Measurements from ENCODE around the gene ZSWIM1.
"Not testable (repeated sequence)": the region's sequence is repeated elsewhere in the genome, so short reads cannot be mapped to it uniquely, and the experiment has no call there.

The ZSWIM1 gene

GRCh38 chr20:45873409-45874103 is 7.5 kb upstream of the ZSWIM1 start:
- Histone ChIP-seq H3K4me3 (ENCODE audit: low read length) (no peak overlapping the region), H3K9me3 (replicated peaks; ENCODE audit: insufficient read depth, low read length) (no peaks in the 10 kb centered on the region), H3K4me1 (ENCODE audit: low read length) (no peaks in the 10 kb centered on the region), H2AFZ (ENCODE audit: low read length) (no peak overlapping the region), H4K20me1 (ENCODE audit: insufficient read depth, low read length) (no peaks in the 10 kb centered on the region), H3K9ac (ENCODE audit: low read length) (no peak overlapping the region), H3K9me2 (replicated peaks; ENCODE audit: insufficient read depth, low read length) (no peaks in the 10 kb centered on the region), H3K79me2 (ENCODE audit: low read length) (no peaks in the 10 kb centered on the region), H3K36me3 (replicated peaks; ENCODE audit: insufficient read depth, low read length) (no peaks in the 10 kb centered on the region), H3K27me3 (replicated peaks; ENCODE audit: insufficient read depth, low read length) (no peaks in the 10 kb centered on the region), H3K27ac (ENCODE audit: low read length) (no peak overlapping the region), H3F3A (ENCODE audit: insufficient read depth, low read length) (no peaks in the 10 kb centered on the region), H3K4me2 (ENCODE audit: low read depth, low read length) (no peak overlapping the region)
- TF ChIP-seq CTCF (IDR thresholded peaks at IDR 0.05; ENCODE audit: low read length), result no peak
- no peak for TF ChIP-seq EZH2phosphoT487 (IDR thresholded peaks at IDR 0.05; ENCODE audit: low read length)
- no peak for TF ChIP-seq EZH2 (optimal IDR thresholded peaks at IDR 0.05; ENCODE audit: low read depth, low read length)
- no peak for DNase-seq

- not testable (repeated sequence) for H3K79me2 ChIP-seq (ENCODE audit: low read length); H3K27ac ChIP-seq (ENCODE audit: low read length); DNase-seq; H3K4me2 ChIP-seq (ENCODE audit: low read depth, low read length); H3K9me3 ChIP-seq (replicated peaks; ENCODE audit: insufficient read depth, low read length); H3K9me2 ChIP-seq (replicated peaks; ENCODE audit: insufficient read depth, low read length); H2AFZ ChIP-seq (ENCODE audit: low read length); H3K9ac ChIP-seq (ENCODE audit: low read length); H3K4me1 ChIP-seq (ENCODE audit: low read length); H3K4me3 ChIP-seq (ENCODE audit: low read length); H3F3A ChIP-seq (ENCODE audit: insufficient read depth, low read length); H3K36me3 ChIP-seq (replicated peaks; ENCODE audit: insufficient read depth, low read length); H4K20me1 ChIP-seq (ENCODE audit: insufficient read depth, low read length); H3K27me3 ChIP-seq (replicated peaks; ENCODE audit: insufficient read depth, low read length)
Measured at GRCh38 chr20:45874104-45874481, 6.9 kb upstream of the ZSWIM1 start.

- Histone ChIP-seq H3K4me3 (ENCODE audit: low read length) (no peak overlapping the region), H3K9me3 (replicated peaks; ENCODE audit: insufficient read depth, low read length) (no peaks in the 10 kb centered on the region), H3K9ac (ENCODE audit: low read length) (no peak overlapping the region), H3K4me2 (ENCODE audit: low read depth, low read length) (no peak overlapping the region), H3K4me1 (ENCODE audit: low read length) (no peaks in the 10 kb centered on the region), H3F3A (ENCODE audit: insufficient read depth, low read length) (no peaks in the 10 kb centered on the region), H3K36me3 (replicated peaks; ENCODE audit: insufficient read depth, low read length) (no peaks in the 10 kb centered on the region), H3K9me2 (replicated peaks; ENCODE audit: insufficient read depth, low read length) (no peaks in the 10 kb centered on the region), H4K20me1 (ENCODE audit: insufficient read depth, low read length) (no peaks in the 10 kb centered on the region), H3K27ac (ENCODE audit: low read length) (no peak overlapping the region), H3K27me3 (replicated peaks; ENCODE audit: insufficient read depth, low read length) (no peaks in the 10 kb centered on the region), H2AFZ (ENCODE audit: low read length) (no peak overlapping the region), H3K79me2 (ENCODE audit: low read length) (no peaks in the 10 kb centered on the region)
- TF ChIP-seq CTCF (IDR thresholded peaks at IDR 0.05; ENCODE audit: low read length), result no peak
- TF ChIP-seq EZH2 (optimal IDR thresholded peaks at IDR 0.05; ENCODE audit: low read depth, low read length), result no peak
- no peak for TF ChIP-seq EZH2phosphoT487 (IDR thresholded peaks at IDR 0.05; ENCODE audit: low read length)
- no peak for DNase-seq
Measured at GRCh38 chr20:45874576-45874975, 6.5 kb upstream of the ZSWIM1 start.

- Histone ChIP-seq H3K36me3 (replicated peaks; ENCODE audit: insufficient read depth, low read length) (no peaks in the 10 kb centered on the region), H3K4me1 (ENCODE audit: low read length) (no peaks in the 10 kb centered on the region), H3K79me2 (ENCODE audit: low read length) (peaks cover 14% of the 10 kb centered on the region), H3K9me2 (replicated peaks; ENCODE audit: insufficient read depth, low read length) (no peaks in the 10 kb centered on the region), H3K27me3 (replicated peaks; ENCODE audit: insufficient read depth, low read length) (no peaks in the 10 kb centered on the region), H3K9ac (ENCODE audit: low read length) (no peak overlapping the region), H3K27ac (ENCODE audit: low read length) (no peak overlapping the region), H2AFZ (ENCODE audit: low read length) (no peak overlapping the region), H4K20me1 (ENCODE audit: insufficient read depth, low read length) (no peaks in the 10 kb centered on the region), H3K9me3 (replicated peaks; ENCODE audit: insufficient read depth, low read length) (no peaks in the 10 kb centered on the region), H3K4me3 (ENCODE audit: low read length) (no peak overlapping the region), H3F3A (ENCODE audit: insufficient read depth, low read length) (no peaks in the 10 kb centered on the region), H3K4me2 (ENCODE audit: low read depth, low read length) (no peak overlapping the region)
- TF ChIP-seq CTCF (IDR thresholded peaks at IDR 0.05; ENCODE audit: low read length) (no peak), EZH2phosphoT487 (IDR thresholded peaks at IDR 0.05; ENCODE audit: low read length) (no peak), EZH2 (optimal IDR thresholded peaks at IDR 0.05; ENCODE audit: low read depth, low read length) (no peak)
- no peak for DNase-seq
Measured at GRCh38 chr20:45878076-45878761, 2.8 kb upstream of the ZSWIM1 start.
